Neural cell (in vitro differentiated cells): Measurements from ENCODE around the gene CRTC1. TPM values are rescaled to one million over a fixed set of nuclear protein-coding genes. Genes with fewer than 3 reads are reported as not detected.

ENCODE experiments used
- H2AFZ ChIP-seq: fragments of 200-600, 300-800 bp; sonication (generic), shearing (Covaris generic); 2 replicates; pipeline ENCODE4 v1.6.0; 2014; ENCODE audit warnings: low read depth, mild to moderate bottlenecking, antibody characterized with exemption, low read length, moderate library complexity
- H3F3A ChIP-seq: fragments of 200-600 bp; shearing (Covaris generic); 2 replicates; pipeline ENCODE4 v1.6.1; 2016; ENCODE audit warnings: mild to moderate bottlenecking, moderate library complexity, mixed read lengths, antibody characterized with exemption, low read length; ENCODE audit not compliant: insufficient read depth, poor library complexity, severe bottlenecking
- H3K27ac ChIP-seq: fragments of 200-600, 300-800 bp; sonication (generic), shearing (Covaris generic); 2 replicates; pipeline ENCODE4 v1.5.1; 2014; ENCODE audit warnings: mild to moderate bottlenecking, low read length, moderate library complexity
- H3K27me3 ChIP-seq: fragments of 300-800, 200-600 bp; sonication (generic), shearing (Covaris generic); 2 replicates; pipeline ENCODE4 v1.6.0; 2014; ENCODE audit warnings: mild to moderate bottlenecking, low read depth, low read length, moderate library complexity; ENCODE audit not compliant: insufficient read depth
- H3K36me3 ChIP-seq: fragments of 300-800, 200-600 bp; sonication (generic), shearing (Covaris generic); 2 replicates; pipeline ENCODE4 v1.5.1; 2014; ENCODE audit warnings: mild to moderate bottlenecking, antibody characterized with exemption, low read length, moderate library complexity; ENCODE audit not compliant: insufficient read depth
- H3K4me2 ChIP-seq: fragments of 300-800, 200-600 bp; sonication (generic), shearing (Covaris generic); 2 replicates; pipeline ENCODE4 v1.6.0; 2014; ENCODE audit warnings: mild to moderate bottlenecking, low read length
- H3K4me3 ChIP-seq: fragments of 300-800, 200-600 bp; sonication (generic), shearing (Covaris generic); 2 replicates; pipeline ENCODE4 v1.5.1; 2014; ENCODE audit warnings: mild to moderate bottlenecking, low read length, moderate library complexity
- H3K79me2 ChIP-seq: fragments of 200-600 bp; shearing (Covaris generic); replicated peaks from 2 replicates; pipeline ENCODE4 v1.6.0; 2014; ENCODE audit warnings: mild to moderate bottlenecking, low read length, moderate library complexity; ENCODE audit not compliant: insufficient read depth
- H3K9ac ChIP-seq: fragments of 300-800, 200-600 bp; sonication (generic), shearing (Covaris generic); 2 replicates; pipeline ENCODE4 v1.6.1; 2016; ENCODE audit warnings: mild to moderate bottlenecking, low read length, mixed read lengths
- H3K9me2 ChIP-seq: fragments of 200-600 bp; shearing (Covaris generic); 2 replicates; pipeline ENCODE4 v1.6.1; 2016; ENCODE audit warnings: mild to moderate bottlenecking, low read length, mixed read lengths; ENCODE audit not compliant: insufficient read depth
- H3K9me3 ChIP-seq: fragments of 200-600, 300-800 bp; sonication (generic), shearing (Covaris generic); 2 replicates; pipeline ENCODE4 v1.6.1; 2016; ENCODE audit warnings: mild to moderate bottlenecking, mixed run types, low read length, moderate library complexity, mixed read lengths
- H4K20me1 ChIP-seq: fragments of 200-600 bp; shearing (Covaris generic); 2 replicates; pipeline ENCODE4 v1.6.1; 2016; ENCODE audit warnings: mild to moderate bottlenecking, mixed run types; ENCODE audit not compliant: insufficient read depth
- CTCF ChIP-seq: fragments of 450-650 bp; IDR thresholded peaks from 2 replicates; pipeline ENCODE4 v1.5.1; 2014; ENCODE audit warnings: antibody characterized with exemption, mild to moderate bottlenecking, moderate library complexity; ENCODE audit not compliant: poor library complexity, severe bottlenecking
- EP300 ChIP-seq: fragments of 450-650 bp; conservative IDR thresholded peaks from 2 replicates; pipeline ENCODE4 v1.6.1; 2014; ENCODE audit warnings: antibody characterized with exemption, mild to moderate bottlenecking, moderate library complexity; ENCODE audit not compliant: poor library complexity, severe bottlenecking
- EZH2 ChIP-seq: fragments of 200-600, 300-800 bp; shearing (Covaris generic), sonication (generic); IDR thresholded peaks from 2 replicates; pipeline ENCODE4 v1.6.1; 2014; ENCODE audit warnings: antibody characterized with exemption, low read length, borderline replicate concordance, mild to moderate bottlenecking; ENCODE audit not compliant: insufficient read depth, poor library complexity, severe bottlenecking
- MXI1 ChIP-seq: fragments of 450-650 bp; conservative IDR thresholded peaks from 2 replicates; pipeline ENCODE4 v1.6.1; 2014; ENCODE audit warnings: antibody characterized with exemption, mild to moderate bottlenecking; ENCODE audit not compliant: poor library complexity, severe bottlenecking
- POLR2AphosphoS5 ChIP-seq: IDR thresholded peaks from 2 replicates; pipeline ENCODE4 v1.6.1; 2012
- RAD21 ChIP-seq: fragments of 450-650 bp; conservative IDR thresholded peaks from 2 replicates; pipeline ENCODE4 v1.6.1; 2014; ENCODE audit warnings: antibody characterized with exemption, mild to moderate bottlenecking, moderate library complexity
- REST ChIP-seq: IDR thresholded peaks from 2 replicates; pipeline ENCODE4 v1.6.1; 2012; ENCODE audit warnings: borderline replicate concordance
- SMC3 ChIP-seq: fragments of 450-650 bp; conservative IDR thresholded peaks from 2 replicates; pipeline ENCODE4 v1.6.1; 2014; ENCODE audit warnings: antibody characterized with exemption, mild to moderate bottlenecking, moderate library complexity; ENCODE audit not compliant: poor library complexity
- TAF1 ChIP-seq: IDR thresholded peaks from 2 replicates; pipeline ENCODE4 v1.6.1; 2012; ENCODE audit warnings: low read depth
- polyA plus RNA-seq: library from polyadenylated mRNA; depleted of rRNA; stranded (reverse); fragments of >200 nt; gene quantifications from 2 replicates; pipeline ENCODE4 v1.2.3, GENCODE V29; 2014

Gene CRTC1
- polyA plus RNA-seq, 1 donor from 2014 or later = 10.4 TPM

DNA sequence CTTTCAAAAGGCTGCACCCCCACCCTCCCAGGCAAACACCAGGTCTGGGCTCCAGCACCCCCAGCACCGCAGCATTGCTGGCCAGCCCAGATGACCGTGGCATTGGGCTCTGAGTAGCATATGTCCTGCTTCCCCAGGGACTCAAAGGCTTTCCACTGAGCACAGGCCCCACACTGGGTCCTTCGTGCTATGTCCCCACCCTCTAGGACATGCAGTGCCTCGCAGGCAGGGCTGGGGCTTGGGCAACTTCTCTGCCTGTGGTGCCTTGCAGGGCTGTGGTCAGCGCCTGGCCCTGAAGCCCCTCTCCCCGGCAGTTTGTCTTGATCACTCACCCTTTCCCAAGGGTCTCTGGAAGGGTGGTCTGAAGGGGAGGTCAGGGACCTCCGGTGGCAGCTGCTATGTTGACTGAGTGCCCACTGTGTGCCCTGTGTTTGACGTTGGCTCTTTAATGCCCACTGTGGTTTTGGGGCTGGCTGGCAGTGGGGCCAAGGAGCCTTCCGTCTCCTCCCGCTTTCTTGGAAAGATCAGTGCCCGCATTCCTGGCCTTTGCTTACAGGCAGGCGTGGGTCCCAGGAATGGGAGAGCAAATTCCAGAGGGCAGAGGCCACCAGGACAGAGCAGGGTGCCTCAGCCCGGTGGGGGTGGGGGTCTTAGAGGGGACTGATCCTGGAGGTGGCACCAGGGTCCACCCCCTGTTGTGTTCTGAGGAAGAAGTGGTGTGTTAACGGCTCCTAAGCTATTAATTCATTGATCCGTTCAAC, 20.3 kb upstream of the CRTC1 start:
- H3K9ac ChIP-seq = no peak overlapping the region
- H2AFZ ChIP-seq = no peak overlapping the region
- no peaks in the 10 kb centered on the region for H3K36me3 ChIP-seq
- TF ChIP-seq REST (no peak), POLR2AphosphoS5 (no peak), TAF1 (no peak), CTCF (no peak), SMC3 (no peak)
- H3K9me2 ChIP-seq = no peaks in the 10 kb centered on the region
- no peak overlapping the region for H3K4me2 ChIP-seq
- H4K20me1 ChIP-seq = no peaks in the 10 kb centered on the region
- H3F3A ChIP-seq = no peaks in the 10 kb centered on the region
- no peaks in the 10 kb centered on the region for H3K27me3 ChIP-seq
- no peak overlapping the region for H3K27ac ChIP-seq
- H3K4me3 ChIP-seq = no peak overlapping the region
- no peaks in the 10 kb centered on the region for H3K79me2 ChIP-seq
- no peaks in the 10 kb centered on the region for H3K9me3 ChIP-seq

GRCh38 chr19:18663940-18664530, 19.4 kb upstream of the CRTC1 start:
- TF ChIP-seq TAF1 (no peak), POLR2AphosphoS5 (no peak), CTCF (no peak), EP300 (no peak), EZH2 (no peak), RAD21 (no peak), SMC3 (no peak), MXI1 (no peak), REST (no peak)
- no peak overlapping the region for H2AFZ ChIP-seq
- no peaks in the 10 kb centered on the region for H3K27me3 ChIP-seq

More at GRCh38 chr19:18663940-18664530, 19.4 kb upstream of the CRTC1 start:
- Histone ChIP-seq H3K9me3 (no peaks in the 10 kb centered on the region), H3K27ac (no peak overlapping the region), H3K9ac (no peak overlapping the region), H3F3A (no peaks in the 10 kb centered on the region), H3K36me3 (no peaks in the 10 kb centered on the region), H3K4me2 (no peak overlapping the region), H3K79me2 (no peaks in the 10 kb centered on the region), H3K4me3 (no peak overlapping the region), H4K20me1 (no peaks in the 10 kb centered on the region), H3K9me2 (no peaks in the 10 kb centered on the region)
